T-helper 1 cell (primary cell): ENCODE results near the gene CLOCK.

Source experiments
- DNase-seq, 5 donors: peaks; one replicate each; pipeline ENCODE4 v3.0.0-alpha.2; 2012 to 2020

CLOCK gene

DNA sequence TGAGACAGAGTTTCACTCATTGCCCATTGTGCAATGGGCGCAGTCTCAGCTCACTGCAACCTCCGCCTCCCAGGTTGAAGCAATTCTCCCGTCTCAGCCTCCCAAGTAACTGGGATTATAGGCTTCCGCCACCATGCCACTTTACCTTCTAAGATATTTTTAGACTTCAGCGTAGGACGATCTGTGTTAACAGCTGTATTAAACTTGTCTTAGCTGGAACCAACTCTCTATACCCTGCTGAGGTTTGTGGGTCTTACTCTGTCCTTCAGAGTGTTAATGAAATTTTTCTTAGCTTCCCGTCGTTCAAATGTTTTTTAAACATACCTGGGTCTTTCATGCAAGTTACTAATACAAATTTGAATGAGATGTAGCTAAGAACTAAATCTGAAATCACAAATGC is 136.3 kb downstream of the CLOCK start:
- DNase-seq = no peak

DNA sequence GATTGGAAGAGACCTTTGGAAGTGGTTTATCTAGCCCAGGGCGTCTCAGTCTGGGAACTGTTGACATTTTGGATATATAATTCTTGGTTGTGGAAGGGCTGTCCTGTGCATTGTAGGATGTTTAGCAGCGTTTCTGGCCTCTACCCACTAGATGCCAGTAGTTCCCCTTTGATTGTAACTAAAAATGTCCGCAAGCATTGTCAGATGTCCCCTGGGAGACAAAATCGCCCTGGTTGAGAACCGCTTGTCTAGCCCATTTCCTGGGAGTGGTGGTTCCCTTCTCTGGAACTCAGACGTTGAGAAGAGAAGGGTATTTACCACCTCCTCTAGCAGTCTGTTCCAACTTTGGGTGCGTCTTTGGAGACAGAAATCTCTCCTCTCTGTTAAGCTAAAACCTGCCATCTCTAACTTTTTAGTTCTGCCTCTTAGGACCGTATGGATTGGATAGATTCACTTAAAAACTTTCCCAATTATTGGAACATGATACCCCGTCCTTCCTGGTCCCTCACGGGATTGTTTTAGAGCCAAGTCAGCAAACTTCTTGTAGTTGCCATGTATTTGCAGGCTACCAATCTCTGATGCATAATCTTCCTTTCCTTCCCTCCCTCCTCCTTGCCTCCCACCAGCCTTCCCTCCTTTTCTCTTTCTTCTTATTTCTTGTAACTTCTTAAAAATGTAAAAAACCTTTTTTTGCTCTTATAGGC is 137.1 kb downstream of the CLOCK start:
- no peak for DNase-seq

DNA sequence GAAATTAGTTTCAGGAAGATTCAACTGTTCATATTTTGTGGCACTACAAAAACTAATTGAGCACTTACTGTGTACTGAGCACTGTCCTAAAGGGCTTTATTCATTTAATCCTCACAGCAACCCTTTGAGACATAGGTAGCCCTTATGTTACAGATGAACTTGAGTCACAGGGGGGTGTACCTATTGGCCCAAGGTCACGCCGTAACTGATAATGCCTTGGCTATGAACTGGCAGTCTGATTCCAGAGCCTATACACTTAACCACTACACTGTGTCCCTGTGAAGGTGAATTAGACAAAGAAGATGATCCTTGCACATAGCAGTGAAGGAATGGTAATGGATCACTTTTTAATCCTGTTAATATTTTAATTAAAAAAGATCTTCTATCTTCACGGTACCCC is 138.9 kb downstream of the CLOCK start:
- no peak for DNase-seq

DNA sequence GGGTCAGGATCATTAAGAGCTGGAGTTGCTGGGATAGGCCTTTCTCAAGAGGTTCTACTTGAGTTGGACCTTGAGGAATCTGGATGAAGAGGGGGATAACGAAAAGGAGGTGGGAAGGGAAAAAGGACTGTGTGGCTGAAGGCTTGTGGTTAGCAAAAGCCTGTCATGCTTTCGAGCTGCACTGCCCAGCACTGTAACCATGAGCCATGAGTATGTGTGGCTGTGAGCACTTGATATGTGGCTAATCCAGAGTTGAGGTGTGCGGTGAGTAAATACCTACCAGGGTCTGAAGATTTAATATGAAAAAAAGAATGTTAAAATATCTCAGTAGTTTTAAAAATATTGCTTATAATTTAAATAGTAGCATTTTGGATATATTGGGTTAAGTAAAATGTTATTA is 139.6 kb downstream of the CLOCK start:
- no peak for DNase-seq

DNA sequence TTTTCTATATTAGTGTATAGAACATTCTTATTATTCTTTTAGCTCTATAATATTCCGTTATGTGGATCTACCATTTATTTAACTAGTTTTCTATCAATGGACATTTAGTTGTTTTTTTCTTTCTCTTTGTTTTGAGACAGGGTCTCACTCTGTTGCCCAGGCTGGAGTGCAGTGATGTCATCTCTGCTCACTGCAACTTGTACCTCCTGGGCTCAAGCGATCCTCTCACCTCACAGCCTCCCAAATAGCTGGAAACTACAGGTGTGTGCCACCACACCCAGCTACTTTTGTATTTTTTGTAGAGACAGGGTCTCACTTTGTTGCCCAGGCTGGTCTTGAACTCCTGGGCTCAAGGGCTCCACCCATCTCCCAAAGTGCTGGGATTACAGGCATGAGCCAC is 140.2 kb downstream of the CLOCK start:
- DNase-seq = no peak

DNA sequence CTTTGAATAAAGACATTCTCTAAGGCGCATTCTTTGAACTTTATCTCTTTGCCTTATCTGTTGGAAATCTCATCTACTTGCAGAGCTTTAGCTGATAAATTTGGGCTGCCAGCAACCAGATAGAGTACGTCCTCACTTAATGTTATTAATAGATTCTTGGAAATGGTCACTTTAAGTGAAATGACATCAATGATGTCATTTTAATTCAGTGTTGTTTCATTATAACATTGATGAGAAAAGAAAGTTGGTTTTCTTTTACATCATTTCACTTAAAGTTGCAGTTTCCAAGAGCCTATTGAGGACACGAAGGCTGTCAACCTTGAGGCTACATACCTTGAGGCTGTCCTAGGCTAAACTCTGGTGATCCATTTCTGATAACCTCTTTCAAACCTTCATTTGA is 141.6 kb downstream of the CLOCK start:
- DNase-seq = no peak

DNA sequence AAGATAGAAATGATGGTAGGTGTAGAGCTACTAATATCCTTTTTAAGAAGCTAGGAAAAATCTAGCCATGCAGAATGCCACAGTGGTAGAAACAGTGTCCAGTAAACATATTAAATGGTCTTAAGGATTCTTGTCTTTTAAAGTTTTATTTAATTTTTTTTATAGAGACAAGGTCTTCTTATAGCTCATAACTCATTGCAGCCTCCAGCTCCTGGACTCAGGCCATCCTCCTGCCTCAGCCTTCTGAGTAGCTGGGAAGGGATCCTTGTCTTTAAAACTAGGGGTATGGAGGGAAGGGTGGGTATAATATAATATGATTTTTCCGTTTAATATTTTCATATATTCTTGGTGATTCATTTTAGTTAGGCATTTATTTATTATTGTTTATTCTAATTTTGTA is 147.1 kb downstream of the CLOCK start:
- DNase-seq = no peak

DNA sequence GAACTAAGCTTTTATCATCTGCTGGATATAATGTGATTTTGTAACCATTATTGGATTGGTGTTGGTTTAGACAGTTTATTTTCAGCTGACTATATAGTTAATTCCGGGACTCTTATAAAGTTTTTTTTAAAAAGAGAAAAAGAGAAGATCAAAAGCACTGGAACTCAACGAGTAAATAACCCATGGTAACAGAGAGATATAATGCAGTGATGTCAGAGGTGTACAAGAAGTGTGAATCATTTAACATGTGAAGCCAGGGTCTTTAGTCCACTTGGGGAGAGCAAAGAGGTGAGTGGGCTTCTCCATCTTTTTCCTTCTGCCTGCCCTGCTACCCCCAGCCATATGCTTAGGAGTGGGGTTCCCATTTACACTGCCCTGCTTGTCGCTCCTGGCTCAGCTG is 147.7 kb downstream of the CLOCK start:
- no peak for DNase-seq

DNA sequence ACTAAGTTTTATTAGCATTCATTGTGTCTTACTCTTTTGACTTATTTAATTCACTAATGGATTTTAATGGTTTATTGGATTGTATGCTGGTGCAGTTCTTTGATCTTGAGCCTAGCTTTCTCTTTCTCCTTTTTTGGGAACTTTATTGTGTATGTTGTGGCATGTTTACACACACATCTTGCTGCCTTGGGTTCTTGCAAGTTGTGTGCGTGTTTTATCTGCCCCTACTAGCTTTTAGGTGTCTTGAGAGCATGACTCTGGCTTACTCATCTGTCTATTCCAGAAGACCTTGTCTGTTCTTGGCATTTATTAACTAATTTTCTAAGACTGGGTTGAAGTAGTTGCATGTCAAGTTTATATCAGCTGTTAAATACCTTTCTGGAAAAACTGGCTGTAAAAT is 148.2 kb downstream of the CLOCK start:
- DNase-seq = no peak

DNA sequence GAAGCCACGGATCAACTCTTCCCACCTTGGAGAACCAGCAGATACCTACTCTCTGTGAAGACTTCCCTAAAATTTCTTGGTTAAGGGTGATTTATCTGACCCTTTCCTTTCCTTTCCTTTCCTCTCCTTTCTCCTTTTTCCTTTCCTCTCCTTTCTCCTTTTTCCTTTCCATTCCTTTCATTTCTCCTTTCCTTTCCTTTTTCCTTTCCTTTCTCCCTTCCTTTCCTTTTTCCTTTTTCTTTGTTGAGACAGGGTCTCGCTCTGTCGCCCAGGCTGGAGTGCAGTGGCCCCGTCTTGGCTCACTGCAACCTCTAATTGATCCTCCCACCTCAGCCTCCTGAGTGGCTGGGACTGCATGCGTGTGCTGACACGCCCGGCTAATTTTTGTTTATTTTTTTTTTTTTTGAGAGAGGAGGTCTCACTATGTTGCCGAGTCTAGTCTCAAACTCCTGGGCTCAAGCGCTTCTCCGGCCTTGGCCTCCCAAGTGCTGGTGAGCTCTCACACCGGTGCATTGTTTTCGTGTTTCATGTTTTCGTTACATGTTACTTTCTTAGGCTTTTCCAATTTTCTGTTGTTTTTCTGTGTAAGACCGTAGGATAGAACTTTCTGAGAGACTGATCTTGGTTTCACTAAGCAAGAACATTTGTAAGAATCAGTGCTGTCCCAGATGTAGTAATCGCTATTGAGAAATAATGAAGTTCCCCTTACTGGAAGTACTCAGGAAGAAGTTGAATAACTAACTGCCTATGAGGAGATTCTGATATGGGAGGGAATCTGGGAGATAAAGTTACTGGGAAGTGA is 149.0 kb downstream of the CLOCK start:
- DNase-seq = no peak

DNA sequence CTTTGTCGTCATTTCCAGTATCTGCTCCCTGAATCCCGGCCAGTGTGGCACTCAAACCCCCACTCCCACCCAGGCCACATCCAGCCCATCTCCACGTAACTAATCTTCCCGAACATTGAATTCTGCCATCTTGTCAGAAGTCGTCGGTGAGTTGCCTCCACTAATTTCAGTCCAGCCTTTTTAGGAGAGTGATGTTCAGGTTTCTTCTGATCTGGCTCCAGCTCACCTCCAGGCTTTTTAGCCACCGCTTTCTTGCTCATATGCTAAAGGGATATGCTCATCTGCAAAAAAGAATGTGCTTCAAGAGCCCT is 149.6 kb downstream of the CLOCK start:
- no peak for DNase-seq

DNA sequence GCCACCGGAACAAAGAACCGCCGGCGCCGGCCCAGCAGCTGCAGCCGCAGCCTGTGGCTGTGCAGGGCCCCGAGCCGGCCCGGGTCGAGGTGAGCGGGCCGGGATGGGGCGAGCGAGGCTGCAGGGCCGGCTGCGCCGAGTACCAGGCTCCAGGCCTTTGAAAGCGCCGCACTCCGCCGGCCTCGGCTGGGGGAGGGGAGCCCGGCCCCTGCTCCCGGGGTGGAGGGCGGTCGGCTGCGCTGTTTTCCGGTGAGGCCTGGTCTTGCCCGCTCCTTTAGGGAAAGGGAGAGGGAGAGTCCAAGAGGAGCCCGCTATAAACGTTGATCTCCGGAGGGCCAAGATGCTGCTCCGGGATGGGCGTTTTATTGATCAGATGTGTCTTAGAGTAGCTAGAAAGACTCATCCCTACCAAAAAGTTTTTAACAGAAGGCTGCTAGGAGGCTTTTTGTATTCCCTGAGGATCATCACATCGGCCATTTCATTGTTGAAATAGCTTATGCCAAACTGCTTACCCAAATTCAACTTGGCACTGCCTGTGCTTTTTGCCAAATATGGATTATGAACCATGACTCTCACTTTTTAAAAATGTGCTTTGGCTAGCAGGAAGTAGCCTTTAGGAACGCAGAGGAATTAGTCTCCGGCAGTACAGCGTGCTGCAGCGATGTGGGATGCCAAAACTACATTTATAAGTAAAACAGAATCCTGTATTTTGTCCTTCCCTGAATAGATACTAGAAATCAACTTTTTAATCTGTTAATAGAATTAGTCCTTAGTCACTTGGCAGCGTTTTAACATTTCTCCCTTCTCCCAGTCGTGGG is 150.2 kb downstream of the CLOCK start:
- DNase-seq = peak in 4 of 5 donors; percentile 12 to 17 (median 14)

DNA sequence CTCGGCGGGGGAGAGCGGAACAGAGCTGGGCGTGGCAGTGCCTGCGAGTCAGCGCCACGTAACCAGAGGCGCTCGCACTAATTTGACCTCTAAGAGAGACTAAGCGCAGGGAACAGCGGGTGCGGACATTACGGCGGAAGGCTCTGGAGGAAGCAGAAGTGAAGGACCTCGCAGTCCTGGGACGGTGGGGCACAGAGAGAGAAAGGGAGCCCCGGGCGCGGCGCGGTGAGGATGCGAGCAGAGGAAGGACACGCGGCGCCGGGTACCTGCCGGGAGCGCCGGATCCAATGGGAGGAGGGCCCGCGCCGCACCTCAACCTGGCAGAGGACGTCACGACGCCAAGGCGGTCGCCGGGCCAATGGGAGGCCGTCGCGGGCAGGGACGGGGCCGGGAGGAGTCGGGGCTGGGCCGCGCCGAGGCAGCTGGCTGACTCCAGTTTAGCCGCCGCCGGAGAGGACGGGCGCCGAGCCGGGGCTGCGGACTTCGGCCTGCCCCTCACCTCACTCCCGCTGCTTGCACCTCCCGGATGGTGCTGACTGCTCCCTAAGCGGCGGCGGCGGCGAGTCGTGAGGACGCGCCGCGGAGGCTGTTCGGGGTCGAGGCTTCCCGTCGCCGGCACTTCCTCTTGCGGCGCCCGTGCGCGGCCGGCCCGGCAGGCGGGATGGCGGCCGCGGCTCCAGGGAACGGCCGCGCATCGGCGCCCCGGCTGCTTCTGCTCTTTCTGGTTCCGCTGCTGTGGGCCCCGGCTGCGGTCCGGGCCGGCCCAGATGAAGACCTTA is 151.0 kb downstream of the CLOCK start, which contains the start of gene TMEM165:
TMEM165 (plus strand) TSS at position 429 of the 779 bp plus-strand sequence; CDS start at position 662, 233 bp downstream.
- DNase-seq = peak; percentile 75 to 92 (median 83)

DNA sequence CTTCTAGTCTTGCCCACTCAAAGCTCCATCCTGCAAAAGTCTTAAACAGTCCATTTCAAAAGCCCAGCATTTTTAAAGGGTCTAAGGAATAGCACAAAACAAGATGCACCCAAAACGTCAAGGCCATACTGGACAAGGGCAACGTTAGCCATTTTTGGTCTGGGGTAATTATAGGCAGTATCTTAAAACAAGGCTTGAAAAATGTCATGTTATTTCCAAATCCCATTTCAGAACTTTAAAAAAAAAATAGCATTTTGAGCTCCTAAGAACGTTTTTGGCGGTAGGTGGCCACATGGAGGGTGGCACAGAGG is 151.5 kb downstream of the CLOCK start:
- no peak for DNase-seq

DNA sequence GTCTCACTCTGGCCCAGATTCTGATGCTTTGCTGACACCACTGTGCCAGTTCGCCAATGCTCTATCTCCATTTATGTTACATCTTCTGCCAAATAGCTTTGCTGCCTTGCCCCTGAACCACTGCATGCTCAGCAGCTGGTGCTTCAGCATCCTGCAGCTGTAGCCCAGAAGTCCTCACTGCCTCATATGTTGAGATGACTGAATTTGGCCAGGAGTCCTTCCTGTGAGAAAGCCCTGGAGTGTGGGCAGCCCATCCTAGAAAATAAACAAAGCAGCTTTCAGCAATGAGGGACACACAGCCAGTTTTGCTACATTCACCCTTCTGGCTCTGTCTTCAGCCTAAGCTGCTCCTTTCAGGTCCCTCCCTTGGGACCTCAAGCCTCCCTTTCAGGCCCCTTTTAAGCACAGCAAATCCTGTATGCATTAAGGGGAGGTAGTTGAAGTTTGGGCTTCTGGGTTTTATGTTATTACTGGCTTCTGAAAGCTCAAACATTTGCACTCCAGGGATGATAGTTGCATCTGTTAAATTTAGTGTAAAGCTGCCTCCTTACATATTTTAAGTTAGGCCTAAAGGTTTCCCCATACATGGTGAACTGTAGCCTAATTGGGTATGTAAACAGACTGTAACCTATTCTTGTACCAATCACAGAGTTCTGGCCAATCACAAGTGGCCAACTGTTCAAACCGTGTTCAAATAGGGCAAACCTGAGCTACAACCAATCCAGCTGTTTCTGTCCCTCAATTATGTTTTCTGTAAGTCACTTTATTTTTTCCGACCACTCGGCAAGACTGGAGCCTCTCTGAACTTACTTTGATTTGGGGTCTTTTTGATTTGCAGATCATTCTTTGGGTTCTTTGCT is 153.0 kb downstream of the CLOCK start:
- DNase-seq = no peak

DNA sequence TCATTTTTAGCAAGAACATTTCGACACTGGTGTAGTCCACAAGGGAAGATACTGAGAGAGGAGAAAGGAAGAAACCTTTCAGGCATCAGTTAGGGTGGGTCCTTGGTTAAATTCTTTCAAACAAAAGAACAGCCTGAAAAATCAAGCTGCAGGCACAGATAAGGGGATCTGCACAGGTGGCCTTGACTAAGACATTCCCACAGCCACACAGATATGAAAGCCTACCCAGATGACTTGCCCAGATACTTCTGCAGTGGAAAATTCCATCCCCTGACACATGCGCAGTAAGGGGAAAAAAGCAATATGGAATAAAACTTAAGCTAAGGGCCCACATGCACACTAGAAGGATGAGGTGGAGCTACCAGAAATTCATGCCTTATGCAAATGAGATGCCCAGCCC is 159.9 kb downstream of the CLOCK start:
- DNase-seq = no peak

DNA sequence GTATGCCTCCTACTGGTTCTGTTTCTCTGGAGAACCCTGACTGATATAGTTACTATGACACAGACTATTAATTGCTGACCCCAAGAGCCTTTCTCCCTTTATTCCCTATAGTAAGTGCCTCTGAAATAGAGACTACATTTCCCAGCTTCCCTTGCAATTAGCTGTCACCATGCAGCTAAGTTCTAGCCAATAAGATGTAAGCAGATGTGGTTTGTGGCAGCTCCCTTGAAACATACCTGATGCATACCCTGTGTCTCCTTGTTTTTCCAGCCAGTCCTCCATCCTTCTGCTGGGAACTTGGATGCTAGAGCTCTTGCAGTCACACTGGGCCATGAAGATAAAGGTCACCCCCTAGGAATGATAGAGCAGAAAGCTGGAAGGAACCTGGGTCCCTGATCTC is 160.6 kb downstream of the CLOCK start:
- no peak for DNase-seq

DNA sequence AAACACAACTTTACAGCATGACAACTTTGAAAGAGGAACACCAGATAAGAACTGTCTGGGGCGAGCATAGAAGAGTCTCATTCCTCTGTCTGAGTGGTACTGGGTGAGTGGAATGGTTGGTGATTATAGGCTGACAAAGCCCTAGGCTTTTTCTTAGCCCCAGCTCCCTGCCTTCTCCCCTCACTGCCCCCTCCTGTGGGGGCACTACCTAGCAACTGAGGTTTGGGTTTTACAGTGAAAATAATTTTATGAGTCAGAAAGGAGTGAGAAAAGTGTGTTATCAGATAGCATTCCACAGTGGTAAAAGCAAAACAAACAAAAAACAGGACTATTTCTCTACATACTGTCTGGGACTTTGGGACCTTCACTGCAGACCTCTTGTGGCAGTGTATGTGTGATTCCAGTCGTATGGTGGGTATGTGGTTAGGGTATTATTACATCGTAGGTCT is 161.5 kb downstream of the CLOCK start:
- no peak for DNase-seq

DNA sequence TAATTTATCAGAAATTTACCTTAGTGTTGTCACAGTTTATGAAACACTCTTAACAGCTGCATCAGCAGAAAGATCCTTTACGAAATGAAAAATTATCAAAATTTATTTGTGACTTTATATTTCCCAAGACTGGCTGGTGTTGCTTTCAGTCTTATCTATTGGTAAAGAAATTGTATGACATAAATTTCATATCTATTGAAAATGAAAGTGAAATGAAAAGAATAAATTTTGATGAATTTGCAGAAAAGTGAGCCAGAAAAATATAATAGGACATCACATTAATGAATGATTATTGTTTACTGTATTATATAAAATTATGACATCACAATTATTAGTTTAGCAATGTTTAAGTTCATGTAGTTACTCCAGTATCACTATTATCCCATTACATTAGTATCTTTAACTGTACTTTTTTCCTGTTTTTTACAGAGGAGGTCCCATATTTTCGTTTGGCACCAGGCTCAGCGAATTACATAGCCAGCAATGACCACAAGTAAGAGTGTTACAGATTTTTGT is 164.2 kb downstream of the CLOCK start:
- no peak for DNase-seq

DNA sequence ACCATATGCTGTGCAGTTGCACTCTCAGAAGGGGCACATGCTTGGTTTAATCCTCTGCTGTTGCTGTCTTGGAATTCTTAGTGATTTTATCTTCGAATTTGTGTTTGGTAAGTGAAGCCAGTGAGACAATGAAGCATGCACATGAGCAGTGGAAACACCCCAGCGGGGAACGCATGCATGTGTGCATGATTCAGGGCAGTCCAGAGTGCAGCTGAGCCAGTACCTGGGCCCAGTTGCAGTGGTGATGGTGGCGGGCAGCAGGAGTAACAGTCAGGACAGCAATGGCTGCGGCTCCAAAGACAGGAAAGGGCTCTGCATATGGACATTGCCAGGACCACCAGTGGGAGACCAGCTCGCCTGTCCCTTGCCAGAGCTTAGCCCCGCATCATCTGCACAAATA is 165.2 kb downstream of the CLOCK start:
- no peak for DNase-seq

DNA sequence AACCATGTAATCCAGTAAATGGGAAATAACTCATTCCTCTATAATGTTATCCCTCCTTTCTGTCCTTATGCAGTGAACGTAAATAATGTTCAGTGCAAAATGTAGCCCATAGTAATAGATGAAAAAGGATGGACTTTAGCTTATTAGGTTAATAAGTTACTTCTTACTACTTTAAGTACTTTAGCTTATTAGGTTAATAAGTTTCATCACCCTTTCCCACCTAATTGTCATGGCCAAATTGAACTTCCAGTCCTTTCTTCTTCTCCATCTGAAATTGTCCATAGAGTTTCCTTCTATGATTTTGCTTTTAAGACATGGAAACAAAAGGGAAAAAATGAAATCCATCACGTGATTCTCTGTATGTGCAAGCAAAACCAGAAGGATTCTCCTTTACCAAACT is 166.1 kb downstream of the CLOCK start:
- no peak for DNase-seq
